Thyroid gland (tissue), 4 donors: ENCODE measurements around the gene TMEM126B.

Experiments used
- POLR2A ChIP-seq, 2 donors: fragments of 450-650 bp; IDR thresholded peaks; one replicate each; pipeline ENCODE4 v1.6.1; 2017; ENCODE audit warnings: antibody characterized with exemption in 2 of 2, mild to moderate bottlenecking in 2 of 2, moderate library complexity in 1 of 2
- TF ChIP-seq, protein P1 (sequence below), 6 experiments: fragments of 200-600 bp in 3 of 6; fragments of 450-650 bp in 3 of 6; sonication (generic) in 3 of 6; IDR thresholded peaks; one replicate each; pipeline ENCODE4 v1.5.1; 2016 to 2019; ENCODE audit warnings: antibody characterized with exemption in 6 of 6, mild to moderate bottlenecking in 2 of 6, inconsistent platforms in 1 of 6, moderate library complexity in 1 of 6

DNA sequence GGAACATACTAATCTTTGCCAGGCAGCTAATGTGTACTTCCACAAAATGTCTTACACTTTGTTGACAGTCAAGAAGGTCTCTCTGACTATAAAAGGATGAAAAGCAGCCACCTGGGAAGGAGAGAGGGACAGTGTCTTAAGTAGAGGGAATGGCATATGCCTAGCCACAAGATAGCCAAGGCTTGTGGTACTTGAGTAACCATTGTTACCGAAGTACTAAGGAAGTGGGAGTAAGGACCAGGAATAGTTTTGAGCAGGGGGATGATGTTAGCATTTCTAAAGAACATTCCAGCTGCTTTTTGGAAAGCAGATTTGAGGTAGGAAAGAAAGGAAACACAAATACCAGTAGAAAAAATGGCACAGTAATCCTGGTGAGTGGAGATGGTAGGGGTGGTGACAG is 22.7 kb downstream of the TMEM126B start:
- TF ChIP-seq, protein P1, sequence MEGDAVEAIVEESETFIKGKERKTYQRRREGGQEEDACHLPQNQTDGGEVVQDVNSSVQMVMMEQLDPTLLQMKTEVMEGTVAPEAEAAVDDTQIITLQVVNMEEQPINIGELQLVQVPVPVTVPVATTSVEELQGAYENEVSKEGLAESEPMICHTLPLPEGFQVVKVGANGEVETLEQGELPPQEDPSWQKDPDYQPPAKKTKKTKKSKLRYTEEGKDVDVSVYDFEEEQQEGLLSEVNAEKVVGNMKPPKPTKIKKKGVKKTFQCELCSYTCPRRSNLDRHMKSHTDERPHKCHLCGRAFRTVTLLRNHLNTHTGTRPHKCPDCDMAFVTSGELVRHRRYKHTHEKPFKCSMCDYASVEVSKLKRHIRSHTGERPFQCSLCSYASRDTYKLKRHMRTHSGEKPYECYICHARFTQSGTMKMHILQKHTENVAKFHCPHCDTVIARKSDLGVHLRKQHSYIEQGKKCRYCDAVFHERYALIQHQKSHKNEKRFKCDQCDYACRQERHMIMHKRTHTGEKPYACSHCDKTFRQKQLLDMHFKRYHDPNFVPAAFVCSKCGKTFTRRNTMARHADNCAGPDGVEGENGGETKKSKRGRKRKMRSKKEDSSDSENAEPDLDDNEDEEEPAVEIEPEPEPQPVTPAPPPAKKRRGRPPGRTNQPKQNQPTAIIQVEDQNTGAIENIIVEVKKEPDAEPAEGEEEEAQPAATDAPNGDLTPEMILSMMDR (IDR thresholded peaks at IDR 0.05): no peak
- TF ChIP-seq POLR2A (IDR thresholded peaks at IDR 0.05): no peak
